ENCODE data around the gene SNAI1.

The SNAI1 gene

DNA sequence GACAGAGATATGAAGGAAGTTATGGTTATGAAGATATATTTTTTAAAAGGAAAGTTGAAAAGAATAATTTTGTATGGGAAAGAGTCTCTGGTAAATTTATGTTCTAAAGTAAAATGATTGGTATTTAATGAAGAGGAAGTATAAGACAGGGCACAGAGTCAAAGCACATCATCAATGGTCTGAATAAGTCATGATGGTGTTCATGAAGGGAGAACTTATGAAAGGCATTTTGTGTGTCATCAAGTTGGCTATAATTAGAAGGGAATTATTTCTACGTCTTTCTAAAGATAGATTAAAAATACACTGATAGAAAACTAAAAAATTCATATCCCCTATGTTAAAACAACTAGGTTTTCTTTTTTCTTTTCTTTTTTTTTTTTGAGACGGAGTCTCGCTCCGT, 21.4 kb upstream of the SNAI1 start:
- Histone ChIP-seq H3K4me1 (no peaks in the 10 kb centered on the region), H3K27me3 (ENCODE audit: control insufficient read depth, insufficient read depth, low read length) (no peaks in the 10 kb centered on the region), H2AFZ (no peak overlapping the region), H3K9ac (no peak overlapping the region), H3K4me3 (ENCODE audit: low read depth, low read length) (no peak overlapping the region), H3K27ac (no peak overlapping the region), H3K79me2 (no peaks in the 10 kb centered on the region), H3K36me3 (ENCODE audit: control insufficient read depth, insufficient read depth, low read length) (no peaks in the 10 kb centered on the region), H3K4me2 (ENCODE audit: low read length) (no peak overlapping the region), H3K9me3 (ENCODE audit: control insufficient read depth, low read length) (no peaks in the 10 kb centered on the region)
- TF ChIP-seq CTCF (IDR thresholded peaks at IDR 0.05): no peak

DNA sequence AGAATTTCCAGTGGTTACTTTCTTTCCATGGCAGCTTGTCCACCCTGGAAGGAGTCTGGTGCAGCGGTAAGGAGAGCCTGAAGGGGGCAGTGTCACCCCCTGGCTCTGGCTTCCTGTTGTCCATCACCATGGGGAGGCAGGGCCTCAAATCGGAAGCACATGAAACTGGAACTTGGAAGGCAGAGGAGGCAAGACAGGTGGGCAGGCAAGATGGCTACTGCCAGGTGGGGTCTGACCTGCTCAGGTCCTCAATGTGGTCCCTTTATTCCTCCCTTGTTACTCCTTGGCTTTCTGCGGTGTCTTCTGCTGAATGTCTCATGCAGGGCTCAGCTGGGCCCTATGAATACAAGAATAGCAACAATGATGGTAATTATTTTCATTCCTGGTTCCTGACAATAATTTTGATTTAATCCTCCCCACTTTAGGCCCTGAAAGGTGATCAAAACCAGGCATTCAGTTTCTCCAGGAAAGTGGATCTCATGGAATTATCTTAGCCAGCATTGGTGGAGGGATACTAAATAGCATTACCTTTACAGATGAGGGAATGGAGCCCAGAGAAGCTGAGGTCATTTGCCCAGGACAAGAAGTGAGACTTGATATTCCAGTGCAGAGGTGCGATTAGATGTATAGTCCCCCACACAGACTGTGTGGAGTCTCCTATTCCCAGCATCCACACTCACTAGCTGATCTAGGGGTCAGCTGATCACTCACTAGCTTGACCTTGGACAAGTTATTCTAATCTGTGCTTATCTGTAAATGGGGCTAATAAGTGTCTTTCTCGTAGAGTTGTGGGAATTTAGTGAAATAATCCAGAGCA, 17.6 kb upstream of the SNAI1 start:
- peak; percentile 45 for TF ChIP-seq CTCF (IDR thresholded peaks at IDR 0.05)
- H3K27me3 ChIP-seq (ENCODE audit: control insufficient read depth, insufficient read depth, low read length): no peaks in the 10 kb centered on the region
- H3K27ac ChIP-seq: no peak overlapping the region
- H2AFZ ChIP-seq: no peak overlapping the region
- no peaks in the 10 kb centered on the region for H3K4me1 ChIP-seq
- H3K9ac ChIP-seq: no peak overlapping the region
- no peak overlapping the region for H3K4me2 ChIP-seq (ENCODE audit: low read length)
- H3K79me2 ChIP-seq: no peaks in the 10 kb centered on the region
- no peaks in the 10 kb centered on the region for H3K36me3 ChIP-seq (ENCODE audit: control insufficient read depth, insufficient read depth, low read length)
- no peaks in the 10 kb centered on the region for H3K9me3 ChIP-seq (ENCODE audit: control insufficient read depth, low read length)
- no peak overlapping the region for H3K4me3 ChIP-seq (ENCODE audit: low read depth, low read length)

- Histone ChIP-seq H3K4me2 (ENCODE audit: low read length) (no peak overlapping the region), H3K27me3 (ENCODE audit: control insufficient read depth, insufficient read depth, low read length) (no peaks in the 10 kb centered on the region), H3K79me2 (no peaks in the 10 kb centered on the region), H3K4me1 (no peaks in the 10 kb centered on the region), H3K27ac (no peak overlapping the region), H3K9ac (no peak overlapping the region), H3K4me3 (ENCODE audit: low read depth, low read length) (no peak overlapping the region), H2AFZ (no peak overlapping the region), H3K9me3 (ENCODE audit: control insufficient read depth, low read length) (no peaks in the 10 kb centered on the region), H3K36me3 (ENCODE audit: control insufficient read depth, insufficient read depth, low read length) (no peaks in the 10 kb centered on the region)
- no peak for TF ChIP-seq CTCF (IDR thresholded peaks at IDR 0.05)
Observed at GRCh38 chr20:49965781-49966305, 16.9 kb upstream of the SNAI1 start.

GRCh38 chr20:49966861-49967260, 15.9 kb upstream of the SNAI1 start:
- Histone ChIP-seq H3K4me3 (ENCODE audit: low read depth, low read length) (no peak overlapping the region), H3K4me2 (ENCODE audit: low read length) (no peak overlapping the region), H3K27ac (no peak overlapping the region), H3K9me3 (ENCODE audit: control insufficient read depth, low read length) (no peaks in the 10 kb centered on the region), H3K27me3 (ENCODE audit: control insufficient read depth, insufficient read depth, low read length) (no peaks in the 10 kb centered on the region), H2AFZ (no peak overlapping the region), H3K36me3 (ENCODE audit: control insufficient read depth, insufficient read depth, low read length) (no peaks in the 10 kb centered on the region), H3K79me2 (no peaks in the 10 kb centered on the region), H3K9ac (no peak overlapping the region), H3K4me1 (no peaks in the 10 kb centered on the region)
- TF ChIP-seq CTCF (IDR thresholded peaks at IDR 0.05): no peak

GRCh38 chr20:49969234-49969633, 13.5 kb upstream of the SNAI1 start:
- Histone ChIP-seq H3K9ac (no peak overlapping the region), H3K36me3 (ENCODE audit: control insufficient read depth, insufficient read depth, low read length) (no peaks in the 10 kb centered on the region), H3K4me3 (ENCODE audit: low read depth, low read length) (no peak overlapping the region), H3K4me1 (no peaks in the 10 kb centered on the region), H3K27ac (no peak overlapping the region), H3K4me2 (ENCODE audit: low read length) (no peak overlapping the region), H3K79me2 (no peaks in the 10 kb centered on the region), H3K9me3 (ENCODE audit: control insufficient read depth, low read length) (no peaks in the 10 kb centered on the region), H2AFZ (no peak overlapping the region), H3K27me3 (ENCODE audit: control insufficient read depth, insufficient read depth, low read length) (no peaks in the 10 kb centered on the region)
- TF ChIP-seq CTCF (IDR thresholded peaks at IDR 0.05): no peak

Measured in parathyroid adenoma (tissue), 2 donors.